ENCODE measurements around the gene HOXB8.
A peak's percentile ranks its signal among the peaks of the same experiment; 100 is the strongest.

HOXB8 gene

GRCh38 chr17:48633266-48633677 is 18.2 kb upstream of the HOXB8 start:
- Mint-ChIP-seq H3K4me3 (peak overlapping the region; percentile 69 to 78 (median 72)), H3K27me3 (ENCODE audit: low read depth) (peaks cover 100% of the 10 kb centered on the region), H3K27ac (no peak overlapping the region), H3K9me3 (peaks cover 3% of the 10 kb centered on the region), H3K36me3 (ENCODE audit: low read depth) (no peaks in the 10 kb centered on the region), H3K4me1 (peaks cover 15% of the 10 kb centered on the region)
- TF ChIP-seq CTCF (IDR thresholded peaks at IDR 0.05; ENCODE audit: unreplicated experiment in 3 of 3), result no peak

- TF ChIP-seq CTCF (IDR thresholded peaks at IDR 0.05; ENCODE audit: unreplicated experiment in 3 of 3), result no peak
- Mint-ChIP-seq H3K4me3 (peak overlapping the region; percentile 69 to 78 (median 72)), H3K36me3 (ENCODE audit: low read depth) (no peaks in the 10 kb centered on the region), H3K27ac (peak overlapping the region in 2 of 3 experiments; percentile 15 to 19), H3K27me3 (ENCODE audit: low read depth) (peaks cover 100% of the 10 kb centered on the region), H3K4me1 (peaks cover 20% of the 10 kb centered on the region), H3K9me3 (peaks cover 3% of the 10 kb centered on the region)
Measured at GRCh38 chr17:48632579-48633265, 17.6 kb upstream of the HOXB8 start.

GRCh38 chr17:48631693-48632578 is 16.8 kb upstream of the HOXB8 start:
- H3K4me1 Mint-ChIP-seq, result peaks cover 23% of the 10 kb centered on the region
- TF ChIP-seq CTCF (IDR thresholded peaks at IDR 0.05; ENCODE audit: unreplicated experiment in 3 of 3), result no peak
- peaks cover 100% of the 10 kb centered on the region for H3K27me3 Mint-ChIP-seq (ENCODE audit: low read depth)
- H3K9me3 Mint-ChIP-seq, result peaks cover 3% of the 10 kb centered on the region
- no peaks in the 10 kb centered on the region for H3K36me3 Mint-ChIP-seq (ENCODE audit: low read depth)
- peak overlapping the region; percentile 46 to 78 (median 72) for H3K4me3 Mint-ChIP-seq
- H3K27ac Mint-ChIP-seq, result no peak overlapping the region

- Mint-ChIP-seq H3K4me1 (peaks cover 23% of the 10 kb centered on the region), H3K36me3 (ENCODE audit: low read depth) (no peaks in the 10 kb centered on the region), H3K4me3 (peak overlapping the region; percentile 43 to 72 (median 60)), H3K27me3 (ENCODE audit: low read depth) (peaks cover 100% of the 10 kb centered on the region), H3K27ac (no peak overlapping the region), H3K9me3 (peaks cover 3% of the 10 kb centered on the region)
- no peak for TF ChIP-seq CTCF (IDR thresholded peaks at IDR 0.05; ENCODE audit: unreplicated experiment in 3 of 3)
Measured at GRCh38 chr17:48630925-48631692, 16.0 kb upstream of the HOXB8 start.

- H3K27ac Mint-ChIP-seq, result no peak overlapping the region
- H3K27me3 Mint-ChIP-seq (ENCODE audit: low read depth), result peaks cover 100% of the 10 kb centered on the region
- H3K36me3 Mint-ChIP-seq (ENCODE audit: low read depth), result no peaks in the 10 kb centered on the region
- peaks cover 28% of the 10 kb centered on the region for H3K4me1 Mint-ChIP-seq
- TF ChIP-seq CTCF (IDR thresholded peaks at IDR 0.05; ENCODE audit: unreplicated experiment in 3 of 3), result no peak
- H3K4me3 Mint-ChIP-seq, result peak overlapping the region in 2 of 3 experiments; percentile 33 to 68
- H3K9me3 Mint-ChIP-seq, result peaks cover 3% of the 10 kb centered on the region
Measured at GRCh38 chr17:48630009-48630924, 15.2 kb upstream of the HOXB8 start.
